NCI-H82 treated with DMSO at 0.1 percent for 48 hours (cell line): Measurements from ENCODE around the gene TAF1B.
A peak's percentile ranks its signal among the peaks of the same experiment; 100 is the strongest.

Experiments used
- DNase-seq: peaks from one replicate; lab custom pipeline; 2025; ENCODE audit not compliant: unreplicated experiment; lab: John Stamatoyannopoulos, UW

The TAF1B gene

DNA sequence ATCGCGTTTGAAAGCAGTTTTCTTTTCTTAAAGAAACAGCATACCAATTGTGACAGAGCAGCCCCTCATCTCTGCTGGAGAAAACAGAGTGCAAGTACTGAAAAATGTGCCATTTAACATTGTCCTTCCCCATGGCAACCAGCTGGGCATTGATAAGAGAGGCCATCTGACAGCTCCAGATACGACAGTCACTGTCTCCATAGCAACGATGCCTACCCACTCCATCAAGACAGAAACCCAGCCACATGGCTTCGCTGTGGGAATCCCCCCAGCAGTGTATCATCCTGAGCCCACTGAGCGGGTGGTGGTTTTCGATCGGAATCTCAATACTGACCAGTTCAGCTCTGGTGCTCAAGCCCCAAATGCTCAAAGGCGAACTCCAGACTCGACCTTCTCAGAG lies 117.7 kb downstream of the TAF1B start:
- DNase-seq: no peak

DNA sequence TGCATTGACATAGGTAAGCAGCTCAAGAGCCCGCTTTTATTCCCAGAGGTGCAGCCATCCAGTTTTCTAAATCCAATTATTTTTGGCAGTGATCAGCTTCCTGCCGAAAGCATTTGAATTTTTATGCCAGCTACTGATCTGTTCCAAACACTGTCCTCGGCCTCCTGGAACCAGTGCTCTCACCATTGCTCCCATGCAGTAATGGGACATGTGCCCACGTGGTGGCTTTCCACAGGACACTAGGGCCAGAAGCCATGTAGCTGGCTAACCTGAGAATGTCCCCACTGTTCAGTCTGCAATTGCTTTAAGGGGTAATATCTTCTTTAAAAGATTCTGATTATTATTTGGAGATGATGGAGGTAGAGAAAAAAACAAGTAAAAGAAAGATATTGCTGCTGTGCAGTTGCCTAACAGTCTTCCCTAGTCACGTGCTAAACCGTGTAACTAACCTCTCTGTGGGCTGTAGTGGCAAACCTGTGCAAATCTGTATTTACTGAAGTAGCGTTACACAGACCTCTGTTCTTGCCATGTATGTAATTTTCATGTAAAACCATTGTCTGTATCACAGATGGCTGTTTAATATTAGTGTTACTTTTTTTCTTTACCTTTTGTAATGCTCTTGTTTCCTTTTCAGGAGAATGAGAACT lies 121.2 kb downstream of the TAF1B start:
- DNase-seq: no peak

DNA sequence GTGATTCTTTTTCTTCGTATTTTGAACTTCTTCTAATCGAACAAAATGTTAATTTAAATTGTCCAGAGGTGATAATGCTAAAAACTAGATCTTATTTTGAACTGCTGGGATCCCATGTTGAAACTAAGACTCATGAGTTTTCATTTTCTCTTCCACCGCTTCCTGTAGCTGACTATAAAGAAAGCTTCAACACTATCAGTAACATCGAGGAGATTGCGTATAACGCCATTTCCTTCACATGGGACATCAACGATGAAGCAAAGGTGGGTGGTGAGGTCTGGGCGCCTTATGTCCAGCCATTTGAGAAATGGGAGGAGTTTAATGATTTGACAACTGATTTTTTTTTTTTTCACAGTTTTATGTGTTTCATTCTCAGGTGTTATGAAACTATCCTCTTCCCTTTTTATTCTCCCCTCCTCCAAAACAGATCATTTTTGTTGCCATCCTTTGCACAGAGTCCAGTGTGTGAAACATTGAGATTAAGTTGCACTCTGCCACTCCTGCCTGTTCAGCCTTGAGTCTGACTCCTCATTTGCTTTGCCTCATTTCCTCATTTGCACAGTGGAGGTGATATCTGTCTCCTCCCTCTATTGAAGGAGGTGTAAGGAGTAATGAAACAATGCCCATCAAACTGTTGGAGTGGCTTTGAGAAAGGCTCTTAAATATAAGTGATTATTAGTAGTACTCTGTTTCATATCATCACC lies 122.0 kb downstream of the TAF1B start:
- no peak for DNase-seq

DNA sequence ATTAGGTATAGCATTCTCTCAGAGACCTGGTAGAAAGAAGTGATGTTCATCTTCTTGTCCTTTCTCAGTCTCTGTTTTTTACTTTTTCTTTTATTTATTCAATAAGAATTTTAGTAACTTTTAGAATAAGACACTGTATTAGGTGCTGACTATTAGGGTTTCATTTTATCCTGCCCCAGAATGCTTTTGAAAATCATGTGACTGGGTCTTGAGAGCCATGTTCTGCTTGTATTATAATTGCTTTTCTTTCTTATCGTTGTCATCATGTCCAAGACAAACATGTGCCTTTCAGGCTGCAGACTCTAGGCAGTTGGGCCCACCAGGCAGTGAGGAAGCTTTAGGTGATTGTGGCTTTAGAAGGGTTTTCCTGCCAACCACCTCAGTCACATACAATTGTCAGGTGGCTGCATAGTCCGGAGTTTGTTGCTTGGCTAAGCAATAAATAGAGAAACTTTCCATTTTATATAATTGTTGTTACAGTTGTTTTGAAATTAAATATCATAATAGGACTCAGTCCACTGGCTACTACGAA lies 123.3 kb downstream of the TAF1B start:
- DNase-seq: no peak

DNA sequence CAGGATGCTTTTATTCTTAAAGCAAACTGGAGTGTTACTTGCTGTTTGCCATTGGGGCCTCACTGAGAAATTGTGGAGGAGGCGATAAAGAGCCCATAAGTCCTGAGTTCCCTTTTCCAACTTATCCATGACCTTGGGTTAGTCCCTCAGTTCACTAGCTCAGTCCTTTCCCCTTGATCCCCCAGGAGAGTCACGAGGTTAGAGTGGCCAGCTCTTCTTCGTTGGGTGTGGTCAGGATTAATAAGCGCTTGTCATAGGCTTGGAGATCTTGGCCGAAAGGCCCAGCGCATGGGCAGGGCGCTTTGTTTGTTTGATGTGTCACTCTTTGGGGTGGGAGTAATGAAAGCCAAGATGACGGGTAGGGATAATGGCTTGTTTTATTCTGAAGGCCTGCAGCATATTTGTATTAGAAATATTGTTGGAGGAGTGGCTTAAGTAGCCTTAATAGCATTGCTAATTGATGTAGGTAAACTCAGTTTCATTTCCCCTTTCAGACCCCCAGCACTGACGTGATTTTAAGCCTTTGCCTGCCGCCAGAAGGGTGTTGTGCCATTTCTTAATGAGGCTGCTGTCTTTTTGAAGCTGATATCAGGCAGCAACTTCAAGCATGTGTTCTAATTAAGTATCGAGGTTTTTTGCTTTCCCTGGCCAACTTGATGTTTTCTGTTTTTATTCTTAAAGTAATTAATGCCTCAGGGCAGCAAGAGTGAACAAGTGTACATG lies 123.9 kb downstream of the TAF1B start:
- DNase-seq: no peak

DNA sequence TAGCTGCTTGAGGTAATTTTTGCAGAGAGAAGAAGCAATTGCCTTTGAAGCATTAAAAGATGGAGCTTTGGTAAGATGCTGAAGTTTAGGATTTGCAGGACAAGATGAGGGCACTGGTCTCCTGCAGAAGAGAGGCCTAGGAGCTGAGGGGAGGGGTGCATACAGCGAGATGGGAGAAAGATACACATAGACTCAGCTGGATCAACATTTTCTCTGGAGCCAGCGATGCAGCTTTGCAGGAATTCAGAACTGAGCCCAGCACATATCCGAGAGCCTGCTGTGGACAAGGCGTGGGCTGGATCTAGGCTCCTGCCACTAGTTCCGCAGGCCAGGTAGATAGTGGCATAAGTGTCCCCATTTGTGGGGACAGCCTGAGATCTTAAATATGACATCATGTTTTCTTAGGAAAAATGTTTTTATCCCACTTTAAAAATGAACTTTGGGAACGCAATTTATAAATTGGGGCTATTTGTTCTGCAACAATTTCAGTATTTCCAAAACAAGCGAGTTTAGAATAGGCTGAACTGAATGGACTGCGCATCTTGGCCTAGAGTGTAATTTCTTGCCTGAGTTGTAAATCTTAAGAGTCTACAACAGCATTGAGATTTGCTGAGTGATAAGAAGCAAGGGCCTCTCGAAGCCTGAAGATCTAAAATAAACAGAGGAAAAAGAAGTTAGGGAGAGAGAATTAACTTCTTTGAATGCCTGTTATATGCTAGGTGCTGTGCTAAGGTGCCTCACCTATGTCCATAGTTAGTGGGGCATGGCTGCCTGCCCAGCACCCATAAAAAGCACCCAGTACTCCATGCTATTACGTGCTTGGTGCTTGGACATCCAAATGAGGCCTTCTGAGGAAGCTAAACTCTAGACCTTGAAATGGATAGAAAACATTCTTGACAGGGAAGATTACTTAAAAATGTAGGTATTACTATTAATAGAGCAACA lies 125.6 kb downstream of the TAF1B start:
- no peak for DNase-seq

DNA sequence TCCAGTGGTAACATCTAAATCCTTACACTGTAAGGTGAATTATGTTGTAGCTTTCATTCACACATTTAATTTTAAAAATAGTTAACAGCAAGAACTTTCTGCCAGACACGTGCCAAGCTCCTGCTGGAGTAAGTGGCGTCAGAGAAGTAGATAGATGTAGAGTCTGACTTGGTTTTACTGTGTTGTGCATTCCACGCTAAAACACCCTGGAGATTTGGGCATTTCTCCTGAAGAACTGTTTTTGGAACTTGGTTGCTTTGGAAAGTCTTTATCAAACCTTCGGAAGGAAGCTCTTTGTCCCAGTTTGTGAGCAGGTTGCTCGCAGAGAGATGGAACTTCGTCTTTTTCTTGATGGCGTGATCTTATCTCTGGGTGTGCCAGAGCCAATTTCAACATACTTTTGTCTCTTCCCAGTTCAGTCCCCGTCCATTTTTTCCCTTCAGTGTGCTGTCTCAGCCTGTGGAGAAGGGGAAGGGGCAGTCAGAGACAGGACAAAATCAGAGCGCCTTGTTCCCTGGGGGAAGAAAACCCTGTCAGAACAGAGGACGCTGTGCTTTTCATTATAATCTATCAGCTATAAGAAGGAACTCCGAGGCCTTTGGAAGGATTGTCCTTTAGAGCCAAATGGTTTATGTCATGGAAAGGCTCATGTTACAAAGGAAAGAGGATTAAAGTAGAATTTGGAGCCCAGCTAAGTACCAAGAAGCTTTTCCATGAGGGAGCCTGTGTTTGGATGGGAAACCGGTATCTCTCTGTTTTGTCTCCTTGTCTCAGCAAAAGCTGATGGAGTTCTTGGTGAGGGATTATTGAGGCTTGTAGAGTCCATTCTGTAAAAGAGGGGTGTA lies 127.1 kb downstream of the TAF1B start:
- peak; percentile 99 for DNase-seq

DNA sequence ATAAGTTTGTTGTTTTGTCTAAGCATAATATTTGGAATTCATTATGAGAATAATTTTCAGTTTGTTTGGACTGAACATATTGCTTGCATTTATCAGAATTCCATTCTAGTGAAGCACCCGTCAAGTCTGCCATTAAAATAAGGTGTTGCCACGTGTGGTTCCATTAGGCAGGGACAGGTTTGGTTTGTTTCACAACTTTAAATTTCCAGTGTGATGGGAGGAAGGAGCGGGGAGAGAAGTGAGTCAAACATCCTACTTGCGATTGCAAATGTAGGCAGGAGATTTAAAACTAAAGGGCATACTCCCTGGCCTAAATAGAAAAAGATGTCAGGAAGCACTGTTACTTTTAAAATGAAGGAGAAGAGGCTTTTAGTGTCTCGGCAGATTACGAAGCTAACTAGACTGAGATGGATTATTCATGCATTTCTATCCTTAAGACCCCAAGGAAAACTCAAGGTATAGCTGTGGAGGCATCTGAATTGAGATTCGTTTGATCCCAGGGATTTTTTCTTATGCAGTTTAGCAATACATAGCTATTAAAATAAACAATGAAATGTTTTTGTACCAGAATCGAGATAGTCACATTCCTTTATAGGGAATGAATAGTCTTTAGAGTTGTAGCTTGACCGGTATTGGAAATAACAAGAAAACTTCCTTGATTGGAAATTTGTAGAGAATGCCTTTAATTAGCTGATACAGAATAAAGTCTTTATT lies 128.0 kb downstream of the TAF1B start:
- no peak for DNase-seq

DNA sequence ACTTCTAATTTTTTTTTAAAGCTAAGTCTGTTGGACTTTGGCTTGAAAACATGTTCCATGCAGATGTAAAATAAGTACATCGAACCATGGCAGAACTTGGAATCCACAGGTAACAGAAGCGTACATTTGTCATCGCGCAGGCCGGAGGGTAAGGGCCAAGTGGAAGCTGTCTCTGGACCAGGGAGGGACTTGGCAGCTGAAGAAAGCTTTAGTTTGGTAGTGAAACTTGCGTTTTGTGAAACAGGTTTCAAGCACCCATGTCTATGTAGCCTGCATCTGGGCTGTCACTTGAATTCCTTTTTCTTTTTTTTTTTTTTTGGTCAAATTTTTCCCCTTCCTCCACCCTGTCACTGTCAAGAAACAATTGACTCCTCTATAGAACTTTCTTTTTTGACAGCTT lies 128.6 kb downstream of the TAF1B start:
- DNase-seq: no peak

DNA sequence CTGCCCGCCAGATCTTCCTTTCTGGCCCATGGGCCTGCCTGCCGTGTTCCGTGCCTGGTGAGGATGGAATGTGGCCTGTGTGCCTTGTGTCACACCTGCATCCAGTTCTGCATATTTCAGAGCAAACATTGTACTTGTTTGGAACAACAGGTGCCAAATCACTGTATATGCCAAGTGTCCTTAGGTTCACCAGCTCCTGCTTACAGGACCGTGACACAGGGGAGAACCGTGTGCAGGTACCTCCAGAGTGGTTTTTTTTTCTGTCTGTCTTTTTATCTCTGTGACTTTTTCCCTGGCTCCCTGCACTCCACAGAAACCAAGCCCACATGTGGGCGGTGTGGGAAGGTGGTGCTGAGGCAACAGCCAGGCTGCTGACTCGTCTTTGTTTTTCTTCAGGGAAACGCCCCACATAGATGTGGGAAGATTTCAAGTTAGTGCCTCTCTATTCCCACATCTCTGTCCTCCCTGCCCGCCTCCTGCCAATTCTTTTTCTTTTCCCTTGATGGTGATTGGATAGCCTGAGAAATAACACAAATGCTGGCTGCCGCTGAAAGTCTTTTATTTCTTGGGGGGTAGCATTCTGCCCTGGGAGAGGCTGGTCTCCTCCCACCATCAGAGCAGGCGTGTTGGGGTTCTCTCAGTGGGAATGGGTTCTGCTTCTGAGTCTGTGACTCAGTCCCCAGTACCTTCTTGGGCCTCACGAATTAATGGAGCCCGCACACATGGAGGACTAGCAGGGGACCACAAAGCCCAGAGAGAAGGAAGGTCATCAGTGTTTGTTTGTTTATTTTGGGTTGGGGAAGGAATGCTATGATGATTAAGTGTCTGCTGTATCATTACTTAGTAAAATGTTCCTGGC lies 129.6 kb downstream of the TAF1B start:
- DNase-seq: no peak

DNA sequence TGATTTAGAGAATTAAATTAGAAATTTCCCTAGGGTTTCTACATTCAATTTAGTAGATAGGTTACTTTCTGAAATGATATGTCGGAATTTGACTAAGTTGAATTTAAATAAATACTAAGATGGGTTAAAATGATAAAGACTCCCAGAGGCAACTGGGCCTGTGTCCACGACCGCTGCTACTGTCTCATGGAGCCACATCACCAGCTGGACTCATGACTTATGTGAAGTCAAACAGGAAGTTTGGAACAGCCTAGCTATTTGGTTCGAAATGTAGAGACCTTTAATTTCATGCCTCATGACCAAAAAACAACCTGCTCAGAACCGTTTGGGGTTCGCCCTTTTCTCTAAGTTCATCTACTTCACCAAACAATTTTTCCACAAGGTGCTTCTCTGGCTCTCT lies 130.4 kb downstream of the TAF1B start:
- DNase-seq: no peak

DNA sequence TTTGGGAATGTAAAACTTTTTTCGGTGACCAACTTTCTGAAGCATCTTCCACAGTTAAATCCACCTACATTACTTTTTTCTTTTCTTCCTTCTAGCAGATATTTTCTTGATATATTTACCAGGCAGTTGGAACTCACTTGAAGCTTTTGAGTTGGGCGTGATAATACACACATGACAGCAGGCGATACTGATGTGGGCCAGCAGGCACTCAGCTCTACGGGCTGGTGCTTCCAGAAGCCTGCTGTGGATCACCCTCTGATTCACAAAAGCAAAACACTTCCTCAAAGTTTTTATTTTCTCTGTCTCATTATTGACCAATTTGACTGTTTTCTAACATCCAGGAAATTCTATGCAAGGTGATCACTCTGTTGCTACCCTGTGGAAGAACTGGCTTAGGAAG lies 131.1 kb downstream of the TAF1B start:
- no peak for DNase-seq

DNA sequence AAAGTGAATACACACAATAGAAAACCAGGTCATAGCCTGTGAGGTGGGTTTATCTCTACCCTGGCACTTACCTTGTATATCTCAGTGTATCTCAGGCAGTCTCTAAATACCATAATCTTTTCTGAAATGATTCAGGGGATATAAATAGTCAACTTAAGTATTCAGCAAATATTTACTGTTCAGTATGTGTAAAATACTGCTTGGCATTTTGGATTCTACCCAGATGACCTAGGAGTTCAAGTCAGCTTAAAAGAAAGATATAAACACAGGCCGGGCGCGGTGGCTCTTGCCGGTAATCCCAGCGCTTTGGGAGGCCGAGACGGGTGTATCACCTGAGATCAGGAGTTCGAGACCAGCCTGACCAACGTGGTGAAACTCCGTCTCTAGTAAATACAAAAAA lies 132.1 kb downstream of the TAF1B start:
- no peak for DNase-seq

DNA sequence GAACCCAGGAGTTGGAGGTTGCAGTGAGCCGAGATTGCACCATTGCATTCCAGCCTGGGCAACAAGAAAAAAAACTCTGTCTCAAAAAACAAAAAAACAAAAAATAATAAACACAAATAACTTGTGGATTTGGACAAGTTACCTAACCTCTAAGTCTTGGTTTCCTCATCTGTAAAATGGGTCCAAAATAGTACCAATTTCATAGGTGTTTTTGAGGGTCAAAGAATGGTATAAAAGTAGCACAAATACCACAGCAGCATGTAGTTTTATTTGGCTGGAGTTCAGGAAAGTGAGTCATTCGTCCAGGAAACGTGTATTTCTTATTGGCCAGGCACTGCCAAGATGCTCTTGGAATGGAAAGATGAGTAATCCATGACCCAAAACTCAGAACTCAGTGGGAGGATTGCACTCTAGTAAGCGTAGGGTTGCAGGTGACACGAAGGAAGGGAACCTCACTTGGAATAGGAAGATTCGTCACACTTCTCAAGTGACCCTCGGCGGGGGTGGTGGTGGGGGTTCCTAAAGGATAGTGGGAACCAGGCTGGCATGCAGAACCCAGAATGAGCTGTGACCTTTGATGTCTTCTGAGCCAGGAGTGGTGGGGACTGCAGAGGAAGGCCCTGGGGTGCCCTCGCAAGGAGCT lies 132.7 kb downstream of the TAF1B start:
- DNase-seq: no peak

DNA sequence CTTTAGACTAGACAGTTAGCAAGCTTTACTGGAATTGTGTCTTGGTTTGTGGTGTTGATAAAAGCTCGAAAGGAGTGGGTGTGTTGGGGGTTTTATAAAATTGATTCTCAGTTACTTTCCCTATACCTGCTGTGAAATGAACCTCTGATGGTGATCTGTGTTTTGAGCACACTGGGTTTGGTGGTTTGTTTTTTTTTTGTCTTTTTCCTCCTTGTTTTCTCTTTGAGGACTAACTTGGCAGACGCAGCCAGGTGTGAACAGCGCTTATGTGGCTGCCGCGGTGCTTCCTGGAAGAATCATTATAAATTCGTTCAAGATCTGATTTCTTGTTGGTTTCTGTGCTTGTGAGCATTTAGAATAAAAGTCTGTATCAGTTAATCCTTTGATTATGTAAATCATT lies 136.7 kb downstream of the TAF1B start:
- DNase-seq: no peak

DNA sequence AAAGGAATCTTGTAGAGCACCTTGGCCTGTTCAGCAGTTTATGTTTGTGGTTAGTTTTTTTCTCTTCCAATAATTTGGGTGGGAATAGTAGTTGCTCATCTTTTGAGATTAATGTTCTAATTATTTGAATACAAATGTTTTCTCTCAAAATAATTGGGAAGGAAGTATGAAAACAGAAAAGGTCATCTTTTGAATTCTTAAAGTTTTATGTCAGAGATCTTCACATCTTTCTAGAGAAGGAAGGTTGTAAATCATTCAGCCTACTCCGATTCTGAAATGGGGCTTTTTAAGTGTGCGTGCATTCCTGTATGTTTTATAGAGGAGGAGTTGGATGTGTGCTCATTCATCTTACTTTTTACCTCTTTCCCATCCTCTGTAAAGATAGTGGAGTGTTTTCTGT lies 137.2 kb downstream of the TAF1B start:
- no peak for DNase-seq

DNA sequence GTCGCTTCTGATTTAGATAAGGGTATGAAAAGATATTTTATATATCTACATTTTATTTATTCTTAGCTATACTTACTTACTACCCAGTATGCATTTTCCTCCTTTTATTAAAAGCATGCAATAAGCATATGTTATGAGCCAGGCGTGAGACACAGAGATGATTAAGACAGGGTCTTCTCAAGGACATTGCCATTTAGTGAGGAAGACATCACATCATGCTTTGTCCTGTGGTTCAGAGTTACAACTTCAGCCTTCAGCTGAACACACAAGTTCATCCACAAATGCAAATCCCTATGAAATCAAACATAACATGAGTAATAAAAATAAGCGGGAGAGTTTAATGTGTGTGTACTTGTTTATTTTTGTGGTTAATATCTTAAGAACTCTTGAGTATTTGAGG lies 138.4 kb downstream of the TAF1B start:
- no peak for DNase-seq

DNA sequence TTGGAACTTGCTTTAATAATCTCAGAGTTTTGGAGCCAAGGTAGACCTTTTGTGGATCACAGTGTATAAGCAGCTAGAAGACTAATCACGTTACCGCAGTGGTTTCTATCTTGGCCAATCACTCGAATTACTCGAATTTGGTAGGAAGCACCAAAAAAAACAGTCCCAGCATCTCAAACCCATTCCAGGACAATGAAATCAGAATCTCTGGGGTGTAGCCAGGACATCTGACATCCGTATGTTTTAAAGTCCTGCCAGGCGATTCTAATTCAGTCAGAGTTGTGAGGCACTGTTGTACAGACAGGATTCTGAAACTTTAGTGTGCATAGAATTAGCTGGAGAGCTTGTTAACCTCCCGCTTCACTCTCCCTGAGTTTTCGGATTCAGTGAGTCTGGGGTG lies 139.0 kb downstream of the TAF1B start:
- no peak for DNase-seq
